Peyer's patch (tissue), 4 donors: ENCODE measurements around the gene FAM83F. TPM values are rescaled to one million over a fixed set of nuclear protein-coding genes. Genes with fewer than 3 reads are reported as not detected.
"Not testable (repeated sequence)": the region's sequence is repeated elsewhere in the genome, so short reads cannot be mapped to it uniquely, and the experiment has no call there.

ENCODE experiments used
- DNase-seq, 3 donors: peaks; one replicate each; pipeline ENCODE4 v3.0.0-alpha.2; 2017 to 2019
- H3K27ac ChIP-seq, 4 donors: fragments of 200-600 bp; sonication (generic); one replicate each; pipeline ENCODE4 v1.5.1; 2016 to 2019
- H3K27me3 ChIP-seq, 2 donors: fragments of 200-600 bp; sonication (generic); one replicate each; pipeline ENCODE4 v1.5.1; 2019
- H3K36me3 ChIP-seq, 3 donors: fragments of 200-600 bp; sonication (generic); one replicate each; pipeline ENCODE4 v1.5.1; 2016 to 2019
- H3K4me1 ChIP-seq, 4 donors: fragments of 200-600 bp; sonication (generic); one replicate each; pipeline ENCODE4 v1.5.1; 2016 to 2019
- H3K4me3 ChIP-seq, 4 donors: fragments of 200-600 bp; sonication (generic); 1 replicate in 3 of 4; 2 replicates in 1 of 4; pipeline ENCODE4 v1.5.1; 2016 to 2019; ENCODE audit warnings: mild to moderate bottlenecking in 1 of 4
- H3K9me3 ChIP-seq, 4 donors: fragments of 200-600 bp; sonication (generic); one replicate each; pipeline ENCODE4 v1.5.1; 2016 to 2019; ENCODE audit warnings: mild to moderate bottlenecking in 1 of 4
- CTCF ChIP-seq, 6 experiments: fragments of 450-650 bp in 4 of 6; fragments of 200-600 bp in 2 of 6; sonication (generic) in 1 of 6; IDR thresholded peaks; one replicate each; pipeline ENCODE4 v1.5.1; 2017 to 2019; ENCODE audit warnings: antibody characterized with exemption in 6 of 6, mild to moderate bottlenecking in 3 of 6, moderate library complexity in 1 of 6
- POLR2A ChIP-seq, 2 donors: fragments of 450-650 bp; IDR thresholded peaks; one replicate each; pipeline ENCODE4 v1.5.1; 2017; ENCODE audit warnings: antibody characterized with exemption in 2 of 2, mild to moderate bottlenecking in 2 of 2, moderate library complexity in 2 of 2
- total RNA-seq, 4 donors: library from RNA; depleted of rRNA; stranded (reverse); fragments of >200 nt; gene quantifications; one replicate each; pipeline ENCODE4 v1.1.0, GENCODE V29; 2016

FAM83F gene
- total RNA-seq, 4 donors from 2014 or later = 9.9 to 66.0 (median 51.1) TPM

- no peak overlapping the region for H3K4me3 ChIP-seq
- H3K27me3 ChIP-seq = no peaks in the 10 kb centered on the region
- H3K27ac ChIP-seq = no peak overlapping the region
- H3K9me3 ChIP-seq = no peaks in the 10 kb centered on the region
- peaks cover 0 to 28% (median 0%) of the 10 kb centered on the region in 3 donors for H3K36me3 ChIP-seq
- peak in 1 of 3 donors; percentile 40 for DNase-seq
- H3K4me1 ChIP-seq = peaks cover 0 to 8% (median 0%) of the 10 kb centered on the region in 4 donors
- TF ChIP-seq POLR2A (IDR thresholded peaks at IDR 0.05) = no peak
- TF ChIP-seq CTCF (IDR thresholded peaks at IDR 0.05) = no peak
Measured at GRCh38 chr22:40021401-40022000, 26.7 kb downstream of the FAM83F start.

- H3K4me1 ChIP-seq = no peaks in the 10 kb centered on the region
- no peak overlapping the region for H3K4me3 ChIP-seq
- peak in 1 of 3 donors; percentile 54 for DNase-seq
- no peaks in the 10 kb centered on the region for H3K9me3 ChIP-seq
- H3K27me3 ChIP-seq = no peaks in the 10 kb centered on the region
- no peak overlapping the region for H3K27ac ChIP-seq
- no peak for TF ChIP-seq CTCF (IDR thresholded peaks at IDR 0.05)
- no peak for TF ChIP-seq POLR2A (IDR thresholded peaks at IDR 0.05)
- peaks cover 0 to 28% (median 0%) of the 10 kb centered on the region in 3 donors for H3K36me3 ChIP-seq
Measured at GRCh38 chr22:40022536-40023240, 27.9 kb downstream of the FAM83F start.

- no peaks in the 10 kb centered on the region for H3K27me3 ChIP-seq
- no peak for TF ChIP-seq CTCF (IDR thresholded peaks at IDR 0.05)
- TF ChIP-seq POLR2A (IDR thresholded peaks at IDR 0.05) = no peak
- peaks cover 0 to 28% (median 0%) of the 10 kb centered on the region in 3 donors for H3K36me3 ChIP-seq
- no peaks in the 10 kb centered on the region for H3K9me3 ChIP-seq
- DNase-seq = peak in 1 of 3 donors; percentile 39
- H3K4me1 ChIP-seq = no peaks in the 10 kb centered on the region
- no peak overlapping the region for H3K4me3 ChIP-seq
- H3K27ac ChIP-seq = no peak overlapping the region
Measured at GRCh38 chr22:40023341-40023841, 28.6 kb downstream of the FAM83F start.

- TF ChIP-seq CTCF (IDR thresholded peaks at IDR 0.05) (peak; percentile 62 to 91 (median 88)), POLR2A (IDR thresholded peaks at IDR 0.05) (no peak)
Measured at GRCh38 chr22:40024201-40025061, 29.7 kb downstream of the FAM83F start.

GRCh38 chr22:40025062-40025379 is 30.3 kb downstream of the FAM83F start:
- not testable (repeated sequence) for DNase-seq, H3K27ac ChIP-seq, H3K4me1 ChIP-seq, H3K4me3 ChIP-seq, H3K27me3 ChIP-seq, H3K9me3 ChIP-seq
- H3K36me3 ChIP-seq = peaks cover 0 to 25% (median 0%) of the 10 kb centered on the region in 3 donors

More at GRCh38 chr22:40024201-40025061, 29.7 kb downstream of the FAM83F start:
- H3K9me3 ChIP-seq = no peaks in the 10 kb centered on the region
- no peaks in the 10 kb centered on the region for H3K4me1 ChIP-seq
- DNase-seq = peak; percentile 65 to 87 (median 80)
- H3K27me3 ChIP-seq = no peaks in the 10 kb centered on the region
- H3K27ac ChIP-seq = no peak overlapping the region
- peaks cover 0 to 27% (median 0%) of the 10 kb centered on the region in 3 donors for H3K36me3 ChIP-seq
- H3K4me3 ChIP-seq = no peak overlapping the region
